Measurements from ENCODE around the gene CILP2. TPM values are rescaled to one million over a fixed set of nuclear protein-coding genes. Genes with fewer than 3 reads are reported as not detected.

Gene CILP2
- total RNA-seq, 1 experiment from 2014 or later: not detected

Other genes with a start within 250 kb of the CILP2 start
- 49.8 and 55.4 TPM in 2 replicates for gene SUGP1, start 217.8 kb upstream of the CILP2 start, total RNA-seq (2014; rRNA removed; shearing (Covaris generic))
- 23.8 and 35.3 TPM in 2 replicates for gene MAU2, start 217.4 kb upstream of the CILP2 start, total RNA-seq (2014; rRNA removed; shearing (Covaris generic))
- 92.7 and 121 TPM in 2 replicates for gene GATAD2A, start 132.6 kb upstream of the CILP2 start, total RNA-seq (2014; rRNA removed; shearing (Covaris generic))
- 1.1 and 1.4 TPM in 2 replicates for gene TSSK6, start 22.7 kb upstream of the CILP2 start, total RNA-seq (2014; rRNA removed; shearing (Covaris generic))
- gene NDUFA13, start 22.0 kb upstream of the CILP2 start, total RNA-seq (2014; rRNA removed; shearing (Covaris generic)): 142 and 227 TPM in 2 replicates
- 0.90 and 1.6 TPM in 2 replicates for gene YJEFN3, start 9.4 kb upstream of the CILP2 start, total RNA-seq (2014; rRNA removed; shearing (Covaris generic))
- gene PBX4, start 80.4 kb downstream of the CILP2 start, total RNA-seq (2014; rRNA removed; shearing (Covaris generic)): not detected in 2 replicates
- gene LPAR2, start 90.0 kb downstream of the CILP2 start, total RNA-seq (2014; rRNA removed; shearing (Covaris generic)): 0.21 and 0.63 TPM in 2 replicates
- gene GMIP, start 105.4 kb downstream of the CILP2 start, total RNA-seq (2014; rRNA removed; shearing (Covaris generic)): 3.0 and 3.6 TPM in 2 replicates
- gene ATP13A1, start 125.4 kb downstream of the CILP2 start, total RNA-seq (2014; rRNA removed; shearing (Covaris generic)): 41.2 and 53.8 TPM in 2 replicates
- gene ZNF101, start 130.6 kb downstream of the CILP2 start, total RNA-seq (2014; rRNA removed; shearing (Covaris generic)): 9.4 and 11.6 TPM in 2 replicates
- gene ZNF14, start 194.8 kb downstream of the CILP2 start, total RNA-seq (2014; rRNA removed; shearing (Covaris generic)): 0.74 and 1.8 TPM in 2 replicates